Erythroblast (primary cell): ENCODE measurements around the gene ARHGAP21.

Experiments
- GATA1 ChIP-seq: IDR thresholded peaks from 2 replicates; pipeline ENCODE4 v1.6.1; 2011; ENCODE audit warnings: low read depth, mild to moderate bottlenecking, control low read depth, low read length, moderate library complexity
- POLR2A ChIP-seq: IDR thresholded peaks from 2 replicates; pipeline ENCODE4 v1.6.1; 2011; ENCODE audit warnings: mild to moderate bottlenecking, low read length

DNA sequence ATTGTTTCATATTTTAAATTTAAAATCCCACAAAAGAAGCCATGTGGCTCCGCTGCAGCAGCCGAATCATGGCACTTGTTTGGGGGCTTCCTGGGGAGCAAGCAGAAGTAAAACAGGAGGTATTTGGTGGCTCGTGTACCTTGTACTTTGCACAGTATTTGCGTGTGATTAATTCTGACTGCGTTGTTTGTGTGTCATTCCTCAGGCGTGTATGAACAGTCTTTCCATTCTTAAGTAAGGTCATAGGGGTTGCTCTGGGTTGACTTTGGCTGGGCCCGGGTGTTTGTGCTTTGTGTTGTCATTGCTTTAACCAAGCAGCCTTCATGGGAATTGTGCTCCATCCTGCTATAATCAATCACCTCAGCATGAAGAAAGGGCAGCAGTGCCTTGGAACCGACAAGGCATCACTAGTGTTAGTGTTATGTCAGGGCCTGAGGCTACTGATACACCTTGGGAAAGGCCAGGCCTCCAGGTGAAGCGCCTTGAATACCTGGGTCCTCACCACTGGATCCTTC lies 182.4 kb downstream of the ARHGAP21 start:
- TF ChIP-seq POLR2A = no peak
- TF ChIP-seq GATA1 = no peak
